GM21367 (cell line): ENCODE results near the gene EXOC7.
"Not testable (repeated sequence)": the region's sequence is repeated elsewhere in the genome, so short reads cannot be mapped to it uniquely, and the experiment has no call there.

Source experiments
- ATAC-seq: cut with Tn5 transposase; IDR thresholded peaks from one replicate; pipeline ENCODE4 v1.9.1; 2021; ENCODE audit not compliant: unreplicated experiment

Gene EXOC7

DNA sequence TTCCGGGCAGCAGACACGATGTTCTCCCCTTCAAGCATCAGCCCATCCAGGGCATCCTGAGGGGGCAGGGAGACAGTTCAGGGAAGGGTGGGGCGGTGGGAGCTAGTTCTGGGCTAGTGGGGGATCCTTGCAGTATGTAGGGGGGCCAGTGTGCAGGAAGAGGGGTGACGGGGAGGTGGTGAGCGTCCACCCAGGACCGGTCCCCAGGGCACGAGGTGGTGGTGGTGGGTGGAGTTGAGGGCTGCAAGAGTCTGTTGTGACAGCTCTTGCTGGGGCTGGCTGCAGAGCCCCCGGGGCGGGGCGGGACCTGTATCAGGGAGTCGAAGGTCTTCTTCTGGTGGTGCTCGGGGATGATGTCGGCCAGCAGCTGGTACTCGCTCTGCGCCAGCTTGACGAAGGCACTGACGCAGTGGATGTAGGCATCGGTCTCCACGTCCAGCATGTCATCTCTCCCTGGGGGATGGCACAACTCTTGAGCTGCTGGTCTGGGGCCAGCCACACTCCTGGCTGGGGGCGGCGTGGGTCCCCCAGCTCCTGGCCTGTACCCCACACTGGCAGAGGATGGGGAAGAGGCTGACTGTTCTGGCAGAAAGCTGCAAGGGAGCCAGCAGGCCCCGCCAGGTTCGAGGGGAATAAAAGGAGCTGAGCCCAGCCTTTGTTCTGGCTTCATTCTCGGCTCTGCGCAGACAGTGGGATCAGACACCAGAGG, 14.6 kb downstream of the EXOC7 start:
- no peak for ATAC-seq

DNA sequence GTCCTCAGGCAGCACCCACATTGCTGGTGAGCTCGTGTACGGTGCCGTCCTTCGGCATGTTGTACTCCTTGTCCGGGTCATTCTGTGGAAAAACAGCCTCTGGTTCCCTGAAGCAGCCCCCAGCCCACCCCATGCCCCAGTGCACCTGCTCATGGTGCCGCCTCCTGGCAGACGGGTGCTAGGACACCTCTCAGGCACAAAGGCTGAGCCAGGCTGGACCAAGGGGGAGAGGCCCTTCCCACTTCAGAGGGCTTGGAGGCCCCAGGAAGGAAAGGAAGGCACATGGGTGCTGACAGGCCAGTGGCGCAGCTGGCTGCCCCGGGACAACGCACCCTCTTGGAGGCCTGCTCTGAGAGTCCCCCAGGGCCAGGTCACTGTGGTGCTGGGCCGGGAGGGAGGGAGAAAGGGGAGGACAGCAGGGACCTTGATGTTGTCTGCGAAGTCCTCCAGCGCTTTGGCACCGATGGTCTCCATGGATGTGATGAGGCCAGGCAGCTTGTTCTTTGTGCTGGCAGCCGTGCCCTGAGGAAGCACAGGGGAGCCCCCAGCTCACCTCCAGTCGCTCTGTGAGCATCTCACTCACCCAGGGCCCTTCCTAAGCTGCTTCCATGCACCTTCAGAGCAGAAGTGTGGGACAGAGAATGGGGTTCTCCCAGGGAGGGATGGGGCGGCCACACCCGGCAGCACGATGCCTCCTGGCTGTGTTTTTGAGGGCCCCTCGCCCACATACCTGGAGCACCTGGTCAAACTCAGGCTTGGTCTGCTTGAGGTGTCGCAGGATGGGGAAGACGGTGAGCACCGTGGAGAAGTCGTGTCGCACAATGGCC, 15.3 kb downstream of the EXOC7 start:
- ATAC-seq: no peak

DNA sequence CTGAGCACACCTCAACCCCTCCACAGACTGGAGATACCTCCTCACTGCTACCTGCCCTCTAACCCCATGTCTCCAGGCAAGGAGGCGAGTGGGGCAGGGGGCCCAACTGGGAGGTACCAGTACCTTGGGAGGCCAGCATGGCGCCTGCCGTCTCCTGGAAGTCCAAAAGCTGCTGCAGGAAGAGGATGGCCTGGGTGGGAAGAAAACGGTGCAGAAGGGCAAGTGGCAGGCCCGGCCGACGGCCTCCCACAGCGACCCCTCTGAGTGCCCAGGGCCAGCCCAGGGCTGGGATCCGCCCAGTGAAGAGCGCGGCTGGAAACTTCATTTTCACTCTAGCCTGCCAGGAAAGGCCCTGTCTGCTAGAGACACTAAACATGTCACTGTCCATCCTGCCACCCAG, 16.1 kb downstream of the EXOC7 start:
- ATAC-seq: no peak

DNA sequence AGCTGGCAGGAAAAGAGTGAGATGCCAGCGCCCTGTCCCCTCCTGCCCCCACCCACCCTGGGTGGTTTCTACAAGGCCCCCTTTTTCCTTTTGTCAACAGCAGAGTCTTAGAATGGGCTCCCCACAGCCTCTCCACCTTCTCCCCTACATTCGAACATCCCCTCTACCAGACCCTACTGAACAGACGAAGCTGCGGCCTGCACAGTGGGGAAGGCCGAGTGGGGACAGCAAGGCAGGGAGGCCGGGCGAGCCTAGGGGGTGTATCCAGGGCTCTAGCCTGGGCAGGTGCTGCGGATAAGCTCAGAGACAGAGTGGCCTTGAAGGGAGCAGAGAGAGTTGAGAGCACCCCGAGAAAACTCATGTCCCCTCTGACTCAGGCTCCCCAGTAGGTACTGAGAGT, 17.2 kb downstream of the EXOC7 start:
- ATAC-seq: no peak

DNA sequence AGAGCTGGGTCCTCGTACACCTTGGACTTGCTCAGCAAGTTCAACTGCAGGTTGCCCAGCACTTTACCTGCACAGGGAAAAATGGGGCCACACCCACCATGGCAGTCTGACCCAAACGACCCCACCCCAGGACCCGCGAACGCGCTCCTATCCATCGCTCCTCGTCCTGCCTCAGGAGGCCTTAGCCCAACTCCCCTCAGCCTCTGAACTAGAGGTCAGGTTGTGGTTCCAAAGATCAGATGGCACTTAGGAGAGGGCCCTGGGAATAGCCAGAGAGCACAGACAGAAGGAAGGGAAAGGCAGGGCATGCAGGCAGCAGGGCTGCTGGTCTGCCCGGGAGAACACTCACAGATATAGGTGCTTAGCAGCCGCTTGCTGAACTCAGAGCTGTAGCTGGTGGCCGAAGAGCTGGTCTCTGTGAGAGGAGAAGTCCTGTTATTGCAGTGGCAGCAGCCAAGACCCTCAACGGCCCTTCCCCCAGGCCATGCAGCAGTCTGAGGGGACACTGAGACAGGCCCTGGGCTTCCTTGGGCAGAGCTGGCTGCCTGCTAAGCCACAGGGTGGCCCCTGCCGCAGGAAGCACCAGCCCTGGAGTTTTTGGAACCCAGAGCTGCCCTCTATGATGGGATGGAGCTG, 17.7 kb downstream of the EXOC7 start:
- ATAC-seq: no peak

DNA sequence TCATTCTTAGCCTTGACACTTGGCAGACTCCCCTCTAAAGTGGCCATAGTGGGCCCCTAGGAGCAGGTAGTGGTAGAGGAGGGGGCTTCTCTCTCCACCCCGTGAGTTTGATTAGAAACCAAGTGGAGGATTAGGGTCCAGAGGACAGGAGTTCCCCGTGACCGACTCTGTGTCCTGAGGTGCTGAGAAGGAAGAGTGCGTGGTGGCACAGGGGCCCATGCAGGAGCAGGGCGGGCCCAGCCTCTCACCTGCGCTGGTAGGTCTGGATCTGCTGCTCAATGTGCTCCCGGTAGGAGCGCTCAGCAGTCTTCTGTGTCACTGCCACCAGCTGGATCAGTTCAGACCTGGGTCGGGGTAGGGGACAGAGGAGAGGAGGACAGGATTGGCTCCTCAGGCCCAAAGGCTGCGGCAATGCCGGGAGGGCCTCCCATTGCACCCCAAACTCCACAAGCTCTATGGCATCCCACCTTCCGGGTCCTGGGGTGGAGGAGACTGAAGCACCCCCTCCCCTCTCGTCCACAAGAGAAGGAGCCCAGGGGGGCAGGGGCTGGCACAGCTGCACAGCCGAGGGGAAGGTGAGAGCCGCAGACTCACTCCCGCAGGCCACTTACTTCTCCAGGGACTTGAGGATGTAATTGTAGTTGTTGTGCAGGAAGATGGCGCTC, 18.4 kb downstream of the EXOC7 start:
- no peak for ATAC-seq

DNA sequence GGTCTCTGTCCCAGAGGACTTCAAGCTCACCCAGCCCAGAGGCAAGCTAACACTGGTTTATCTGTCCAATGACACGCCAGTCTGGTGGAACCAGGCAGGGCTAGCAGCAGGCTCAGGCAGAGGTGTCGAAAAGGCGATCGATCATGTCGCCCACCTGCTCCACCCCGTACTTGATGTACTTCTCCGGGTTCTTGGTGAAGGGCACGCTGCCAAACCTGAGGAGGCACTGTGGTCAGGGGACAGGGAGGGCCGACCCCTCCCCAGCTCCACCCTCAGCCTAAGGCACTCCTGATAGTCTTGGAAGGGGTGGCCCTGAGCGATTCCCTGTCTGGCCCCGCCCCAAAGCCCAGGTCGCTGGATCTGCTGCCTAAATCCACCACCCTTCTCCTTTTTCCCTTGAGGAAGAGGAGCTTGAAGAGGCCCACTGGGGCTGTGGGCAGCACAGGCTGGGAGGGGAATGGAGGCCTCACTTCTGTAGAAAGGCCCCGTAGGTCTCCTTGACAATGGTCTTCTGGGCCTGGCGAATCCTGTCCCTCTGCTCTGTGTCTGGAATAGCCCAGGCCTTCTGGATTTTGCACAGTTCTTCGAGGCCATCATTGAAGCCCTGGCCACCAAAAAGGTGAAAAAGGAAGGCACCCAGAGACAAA, 19.9 kb downstream of the EXOC7 start:
- ATAC-seq: no peak

DNA sequence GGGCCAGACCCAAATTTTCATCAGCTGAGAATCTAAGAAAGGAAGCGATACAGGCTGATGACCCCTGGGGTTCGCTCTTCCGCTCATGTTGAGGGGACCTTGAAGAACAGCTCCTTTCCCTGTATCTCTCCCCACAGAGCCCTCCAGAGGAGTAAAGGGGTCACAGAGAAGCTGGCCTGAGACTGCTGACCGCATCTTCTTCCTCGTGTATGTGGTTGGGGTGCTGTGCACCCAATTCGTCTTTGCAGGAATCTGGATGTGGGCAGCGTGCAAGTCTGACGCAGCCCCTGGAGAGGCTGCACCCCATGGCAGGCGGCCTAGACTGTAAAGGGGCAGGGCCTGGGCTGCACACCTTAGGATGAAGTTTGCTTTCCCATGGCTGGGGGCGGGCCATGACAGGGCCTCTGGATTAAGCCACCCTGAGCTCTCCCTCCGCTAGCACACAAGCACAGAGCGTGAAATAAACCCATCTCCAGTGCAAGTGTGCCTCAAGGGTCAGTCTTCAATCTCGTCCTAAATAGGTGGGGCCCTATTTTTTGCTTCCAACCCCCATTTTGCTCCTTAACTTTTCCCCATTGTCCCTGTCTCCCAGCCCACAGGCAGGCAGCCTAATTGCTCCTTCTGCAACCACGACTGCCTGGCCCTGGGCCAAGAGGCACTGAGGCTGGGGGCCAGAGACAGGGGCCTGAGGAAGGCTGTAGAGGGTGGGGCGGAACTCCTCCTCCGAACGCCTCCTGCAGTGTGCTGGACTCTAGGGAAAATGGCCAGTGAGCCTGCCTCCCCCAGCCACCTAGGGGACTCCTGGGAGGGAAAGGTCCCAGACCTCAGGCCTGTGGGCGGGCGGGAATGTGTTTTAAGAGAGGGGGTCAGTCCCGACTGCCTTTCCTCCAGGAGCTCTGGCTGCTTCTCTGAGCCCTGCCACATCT, 21.0 kb downstream of the EXOC7 start:
- ATAC-seq: no peak

DNA sequence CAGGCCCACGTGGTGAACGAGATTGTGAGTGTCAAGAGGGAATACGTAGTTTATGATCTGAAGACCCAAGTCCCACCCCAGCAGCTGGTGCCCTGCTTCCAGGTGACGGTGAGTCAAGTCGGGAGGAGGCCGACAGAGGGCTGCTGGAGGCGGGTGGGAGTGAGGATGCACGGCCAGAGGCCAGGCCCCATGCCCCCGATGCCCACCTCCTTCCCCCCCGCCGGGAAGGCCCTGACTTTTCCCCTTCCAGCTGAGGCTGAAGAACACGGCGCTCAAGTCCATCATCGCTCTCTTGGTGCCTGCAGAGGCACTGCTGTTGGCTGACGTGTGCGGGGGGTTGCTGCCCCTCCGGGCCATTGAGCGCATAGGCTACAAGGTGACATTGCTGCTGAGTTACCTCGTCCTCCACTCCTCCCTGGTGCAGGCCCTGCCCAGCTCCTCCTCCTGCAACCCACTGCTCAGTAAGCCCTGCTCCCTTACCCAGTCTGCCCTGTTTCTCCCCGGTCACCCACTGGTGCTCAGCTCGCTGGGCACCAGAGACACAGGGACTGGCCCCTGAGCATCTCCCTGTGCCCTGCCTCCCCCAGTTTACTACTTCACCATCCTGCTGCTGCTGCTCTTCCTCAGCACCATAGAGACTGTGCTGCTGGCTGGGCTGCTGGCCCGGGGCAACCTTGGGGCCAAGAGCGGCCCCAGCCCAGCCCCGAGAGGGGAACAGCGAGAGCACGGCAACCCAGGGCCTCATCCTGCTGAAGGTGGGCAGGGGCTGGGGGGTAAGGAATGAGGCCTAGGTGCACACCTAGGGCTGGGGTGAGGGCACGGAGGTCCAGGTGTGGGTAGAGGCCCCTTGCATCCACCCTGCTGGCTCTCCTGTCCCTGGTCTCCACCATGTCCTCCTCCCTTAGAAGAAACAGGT, 22.0 kb downstream of the EXOC7 start:
- ATAC-seq: no peak

DNA sequence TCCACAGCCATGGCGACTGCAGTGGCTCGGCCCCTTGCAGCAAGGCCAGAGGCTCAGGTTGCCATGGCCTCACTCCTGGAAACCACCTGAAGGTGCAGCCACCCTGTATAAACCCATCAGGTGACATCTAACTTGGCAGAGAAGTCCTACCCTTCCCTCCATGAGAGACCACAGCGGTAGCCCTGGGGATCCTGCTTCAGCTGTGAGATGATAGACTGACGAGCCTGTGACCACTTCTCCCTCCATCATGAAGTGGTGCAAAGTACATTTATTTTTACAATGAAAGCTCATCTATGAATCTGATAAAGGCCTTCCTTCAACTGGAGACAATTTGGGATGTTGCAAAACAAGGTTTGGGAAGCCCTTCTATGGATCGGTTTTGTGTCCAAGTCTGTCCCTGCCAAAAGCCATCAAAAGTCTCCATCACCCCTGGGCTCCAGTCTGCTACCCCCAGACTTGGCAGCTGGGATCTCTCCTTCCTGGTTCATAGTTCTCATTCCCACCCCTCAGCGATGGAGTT, 22.8 kb downstream of the EXOC7 start:
- ATAC-seq: no peak

DNA sequence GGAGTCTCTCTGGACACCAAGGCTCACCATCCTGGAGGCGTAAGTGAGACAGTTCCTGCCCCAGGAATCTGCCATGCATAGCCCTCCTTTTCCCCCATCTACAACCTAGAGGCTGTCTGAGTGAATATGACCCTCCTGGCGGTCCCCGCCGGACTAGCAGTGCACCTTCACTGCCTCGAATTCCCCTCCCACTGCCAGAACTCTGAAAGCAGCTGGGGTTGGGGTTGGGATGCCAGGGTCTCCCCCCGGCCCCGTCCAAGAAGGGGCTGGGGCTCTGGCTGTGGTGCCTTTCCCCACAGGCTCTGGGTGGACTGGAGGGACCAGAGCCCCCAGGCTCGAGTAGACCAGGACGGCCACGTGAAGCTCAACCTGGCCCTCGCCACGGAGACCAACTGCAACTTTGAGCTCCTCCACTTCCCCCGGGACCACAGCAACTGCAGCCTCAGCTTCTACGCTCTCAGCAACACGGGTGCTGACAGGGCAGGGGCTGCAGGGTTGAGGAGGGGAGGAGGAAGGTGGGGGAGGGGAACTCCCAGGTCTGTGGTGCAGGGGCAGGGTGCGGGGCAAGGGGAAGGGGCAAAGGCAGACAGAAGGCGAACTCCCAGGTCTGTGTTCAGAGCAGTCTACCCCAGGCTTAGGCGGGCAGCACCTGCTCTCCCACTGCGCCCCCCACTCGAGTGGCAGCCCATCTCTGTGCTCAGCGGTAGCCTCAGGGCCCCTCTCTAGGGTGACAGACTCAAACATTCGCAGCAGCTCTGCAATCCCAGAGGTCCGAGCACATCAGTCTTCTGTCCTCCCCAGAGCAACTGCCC, 23.4 kb downstream of the EXOC7 start:
- no peak for ATAC-seq

DNA sequence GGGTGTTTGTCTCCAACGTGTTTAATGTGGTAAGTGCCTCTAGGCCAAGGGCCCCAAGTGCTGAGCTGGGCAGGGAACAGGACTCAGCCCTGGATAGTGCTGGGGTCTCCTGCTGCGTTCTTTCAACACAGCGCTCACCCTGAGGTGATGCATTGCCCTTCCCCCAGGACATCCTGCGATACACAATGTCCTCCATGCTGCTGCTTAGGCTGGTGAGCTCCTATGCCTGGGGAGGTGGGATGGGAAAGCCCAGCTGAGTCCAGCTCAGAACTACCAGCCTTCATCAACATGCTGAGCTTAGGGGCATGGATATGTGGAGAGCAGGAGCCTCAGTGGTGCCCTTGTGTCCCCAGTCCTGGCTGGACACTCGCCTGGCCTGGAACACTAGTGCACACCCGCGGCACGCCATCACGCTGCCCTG, 24.0 kb downstream of the EXOC7 start:
- no peak for ATAC-seq

DNA sequence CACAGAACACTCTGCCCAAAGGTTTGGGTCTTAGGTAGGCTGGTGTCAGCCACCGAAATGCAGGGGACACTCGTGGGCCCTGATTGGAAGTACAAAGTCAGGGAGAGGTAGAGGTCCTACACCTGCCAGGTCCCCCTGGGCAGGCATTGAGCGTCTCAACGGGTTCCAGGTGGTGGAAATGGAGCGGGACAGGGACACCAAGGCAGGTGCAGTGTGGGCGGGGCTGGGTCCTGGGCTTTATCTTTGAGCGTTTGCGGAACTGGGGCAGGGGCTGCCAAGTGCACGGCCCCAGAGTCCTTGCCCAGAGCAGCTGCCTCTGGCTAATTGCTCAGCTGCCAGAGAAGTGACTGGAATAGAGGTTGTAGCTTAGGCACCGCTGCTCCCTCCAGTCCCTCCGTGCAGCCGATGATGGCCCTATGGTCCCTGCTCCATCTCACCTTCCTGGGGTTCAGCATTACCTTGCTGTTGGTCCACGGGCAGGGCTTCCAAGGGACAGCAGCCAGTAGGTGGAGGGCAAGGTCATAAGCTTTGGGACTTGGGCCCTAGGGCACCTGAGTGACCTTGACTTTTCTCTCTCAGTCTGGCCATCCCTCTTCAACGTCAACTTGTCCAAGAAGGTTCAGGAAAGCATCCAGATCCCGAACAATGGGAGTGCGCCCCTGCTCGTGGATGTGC, 24.6 kb downstream of the EXOC7 start, which contains the start of gene ZACN:
TSS of gene ZACN (plus strand) at position 323 of the 675 bp plus-strand sequence. CDS start at position 406, 83 bp downstream.
- ATAC-seq: no peak

DNA sequence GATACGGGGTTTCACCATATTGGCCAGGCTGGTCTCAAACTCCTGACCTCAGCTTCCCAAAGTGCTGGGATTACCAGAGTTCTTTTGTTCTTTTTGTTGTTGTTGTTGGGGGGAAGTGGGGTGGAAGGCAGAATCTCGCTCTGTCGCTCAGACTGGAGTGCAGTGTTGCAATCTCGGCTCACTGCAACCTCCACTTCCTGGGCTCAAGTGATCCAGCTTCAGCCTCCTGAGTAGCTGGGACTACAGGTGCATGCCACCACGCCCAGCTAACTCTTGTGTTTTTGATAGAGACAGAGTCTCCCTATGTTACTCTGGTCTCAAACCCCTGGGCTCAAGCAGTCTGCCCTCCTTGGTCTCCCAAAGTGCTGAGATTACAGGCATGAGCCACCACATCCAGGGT, 25.2 kb downstream of the EXOC7 start:
- not testable (repeated sequence) for ATAC-seq

DNA sequence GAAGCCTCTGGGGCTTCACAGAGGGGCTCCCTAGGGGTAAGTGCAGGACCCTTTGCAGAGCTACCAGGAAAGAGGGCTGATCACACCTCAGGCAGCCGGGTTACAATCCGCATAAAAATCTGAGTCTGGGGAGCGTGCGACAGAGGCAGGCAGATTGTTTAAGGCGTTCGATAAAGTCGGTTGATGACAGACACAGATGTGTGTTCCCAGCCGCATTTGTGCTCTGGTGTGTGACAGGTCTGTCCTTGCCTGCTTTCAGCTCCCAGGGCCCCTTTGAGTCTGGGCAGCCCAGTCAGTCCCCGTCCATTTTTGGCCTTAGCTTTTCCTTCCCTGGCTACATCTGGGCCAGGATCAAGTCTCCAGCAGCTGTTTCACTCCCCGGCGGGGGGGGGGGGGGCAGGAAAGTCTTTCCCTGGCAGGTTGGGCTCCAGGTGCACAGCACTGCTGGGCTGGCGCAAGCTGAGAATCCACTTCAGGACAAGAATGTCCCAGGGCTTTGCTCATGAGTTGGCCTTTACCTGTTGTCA, 25.9 kb downstream of the EXOC7 start:
- no peak for ATAC-seq

DNA sequence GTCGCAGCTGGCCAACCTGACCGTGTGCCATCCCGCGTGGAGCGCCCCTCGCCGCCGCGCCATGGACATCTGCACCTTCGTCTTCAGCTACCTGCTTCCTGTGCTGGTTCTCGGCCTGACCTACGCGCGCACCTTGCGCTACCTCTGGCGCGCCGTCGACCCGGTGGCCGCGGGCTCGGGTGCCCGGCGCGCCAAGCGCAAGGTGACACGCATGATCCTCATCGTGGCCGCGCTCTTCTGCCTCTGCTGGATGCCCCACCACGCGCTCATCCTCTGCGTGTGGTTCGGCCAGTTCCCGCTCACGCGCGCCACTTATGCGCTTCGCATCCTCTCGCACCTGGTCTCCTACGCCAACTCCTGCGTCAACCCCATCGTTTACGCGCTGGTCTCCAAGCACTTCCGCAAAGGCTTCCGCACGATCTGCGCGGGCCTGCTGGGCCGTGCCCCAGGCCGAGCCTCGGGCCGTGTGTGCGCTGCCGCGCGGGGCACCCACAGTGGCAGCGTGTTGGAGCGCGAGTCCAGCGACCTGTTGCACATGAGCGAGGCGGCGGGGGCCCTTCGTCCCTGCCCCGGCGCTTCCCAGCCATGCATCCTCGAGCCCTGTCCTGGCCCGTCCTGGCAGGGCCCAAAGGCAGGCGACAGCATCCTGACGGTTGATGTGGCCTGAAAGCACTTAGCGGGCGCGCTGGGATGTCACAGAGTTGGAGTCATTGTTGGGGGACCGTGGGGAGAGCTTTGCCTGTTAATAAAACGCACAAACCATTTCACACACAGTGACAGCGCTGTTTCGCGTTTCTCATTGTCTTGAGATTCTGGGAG, 26.6 kb downstream of the EXOC7 start:
- ATAC-seq: no peak
